ENCODE data around the gene FLNB. TPM values are rescaled to one million over a fixed set of nuclear protein-coding genes. Genes with fewer than 3 reads are reported as not detected.
A peak's percentile ranks its signal among the peaks of the same experiment; 100 is the strongest.

FLNB gene
- total and polyA plus RNA-seq, 2 of the 13 experiments (the other 11 are each of a cell fraction or from before 2014, with no cell fraction given) = 106 to 130 TPM

GRCh38 chr3:57967590-57967989 lies 40.6 kb upstream of the FLNB start (continued):
- TF ChIP-seq FOXP4 (CRISPR knock-in tag; IDR thresholded peaks at IDR 0.05) (no peak), ZNF496 (CRISPR knock-in tag; IDR thresholded peaks at IDR 0.05; ENCODE audit: insufficient replicate concordance) (no peak), RAD51 (IDR thresholded peaks at IDR 0.05; ENCODE audit: borderline replicate concordance) (no peak), ADNP (CRISPR knock-in tag; IDR thresholded peaks at IDR 0.05) (no peak), ETV5 (CRISPR knock-in tag; IDR thresholded peaks at IDR 0.05; ENCODE audit: borderline replicate concordance) (no peak)

DNA sequence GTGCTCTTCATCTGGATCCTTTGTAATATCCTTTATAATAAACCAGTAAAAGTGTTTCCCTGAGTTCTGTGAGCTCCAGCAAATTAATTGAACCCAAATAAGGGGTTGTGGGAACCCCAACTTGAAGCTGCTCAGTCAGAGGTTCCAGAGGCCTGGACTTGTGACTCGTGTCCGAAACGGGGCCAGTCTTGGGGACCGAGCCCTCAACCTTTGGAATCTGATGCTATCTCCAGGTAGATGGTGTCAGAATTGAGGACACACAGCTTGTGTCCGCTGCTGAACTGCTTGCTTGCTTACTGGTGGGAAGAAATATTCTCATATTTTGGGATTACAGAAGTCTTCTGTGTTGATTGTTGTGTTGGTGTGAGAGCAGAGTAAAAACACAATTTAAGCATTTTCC lies 39.7 kb upstream of the FLNB start:
- no peak overlapping the region for H3K4me3 ChIP-seq (replicated peaks in 1 of 3; ENCODE audit: insufficient read depth in 1 of 3, low read depth in 2 of 3, low read length in 3 of 3)
- H3K9me3 ChIP-seq (ENCODE audit: low read length) = no peaks in the 10 kb centered on the region
- BruUV-seq (replicated peaks) = no TSS peak
- H2AFZ ChIP-seq (ENCODE audit: low read length) = no peak overlapping the region
- H3K4me2 ChIP-seq (ENCODE audit: low read depth, low read length) = peak overlapping the region; percentile 24; the same call in 1 of the 2 replicates
- H3K36me3 ChIP-seq (replicated peaks in 1 of 2; ENCODE audit: control insufficient read depth in 1 of 2, insufficient read depth in 2 of 2, low read length in 2 of 2) = no peaks in the 10 kb centered on the region
- POLR2A ChIA-PET = no interaction called here
- H3K4me1 ChIP-seq (ENCODE audit: insufficient read depth, low read length) = peaks cover 75% of the 10 kb centered on the region
- H3K9ac ChIP-seq (ENCODE audit: insufficient read depth, low read depth, low read length) = 0 out of 2 replicates have a peak overlapping the region, but pooled peaks have one; percentile 13
- in situ Hi-C loops (cut with HindIII; ENCODE audit: extremely low pct_ligation_motif_present, low pct_unique_long_range_greater_than_20kb) (no loop called here), intact Hi-C loops (cut with micrococcal nuclease; ENCODE audit: unreplicated experiment) (no loop called here)
- ATAC-seq (no peak), DNase-seq (ENCODE audit: low spot score) (no peak), FAIRE-seq (no peak)
- no peaks in the 10 kb centered on the region for H3K79me2 ChIP-seq (ENCODE audit: insufficient read depth, low read length)
- H3K27me3 ChIP-seq (ENCODE audit: control insufficient read depth in 1 of 2, insufficient read depth in 2 of 2, low read length in 2 of 2) = no peaks in the 10 kb centered on the region
- CTCF ChIA-PET (ENCODE audit: low intra/inter-chr PET ratio, low total read pairs) = no interaction called here
- 18% methylated on average over 5 of the region's 5 CpGs for WGBS (ENCODE audit: low lambda C conversion rate)
- H4K20me1 ChIP-seq (ENCODE audit: insufficient read depth, low read length) = no peaks in the 10 kb centered on the region
- no peak overlapping the region for H3K27ac ChIP-seq (ENCODE audit: extremely low read length, insufficient read depth, low read length)
- TF ChIP-seq ZNF687 (CRISPR knock-in tag; IDR thresholded peaks at IDR 0.05) (no peak), ZFP36L1 (CRISPR knock-in tag; IDR thresholded peaks at IDR 0.05) (no peak), ESRRA (CRISPR knock-in tag; IDR thresholded peaks at IDR 0.05; ENCODE audit: low read depth) (no peak), ZNF7 (CRISPR knock-in tag; IDR thresholded peaks at IDR 0.05) (no peak), ZNF616 (CRISPR knock-in tag; IDR thresholded peaks at IDR 0.05; ENCODE audit: low read depth) (no peak), GABPB1 (CRISPR knock-in tag; IDR thresholded peaks at IDR 0.05) (no peak), ZEB1 (IDR thresholded peaks at IDR 0.05; ENCODE audit: insufficient replicate concordance, low read depth) (no peak)
- TF ChIP-seq, protein P1, sequence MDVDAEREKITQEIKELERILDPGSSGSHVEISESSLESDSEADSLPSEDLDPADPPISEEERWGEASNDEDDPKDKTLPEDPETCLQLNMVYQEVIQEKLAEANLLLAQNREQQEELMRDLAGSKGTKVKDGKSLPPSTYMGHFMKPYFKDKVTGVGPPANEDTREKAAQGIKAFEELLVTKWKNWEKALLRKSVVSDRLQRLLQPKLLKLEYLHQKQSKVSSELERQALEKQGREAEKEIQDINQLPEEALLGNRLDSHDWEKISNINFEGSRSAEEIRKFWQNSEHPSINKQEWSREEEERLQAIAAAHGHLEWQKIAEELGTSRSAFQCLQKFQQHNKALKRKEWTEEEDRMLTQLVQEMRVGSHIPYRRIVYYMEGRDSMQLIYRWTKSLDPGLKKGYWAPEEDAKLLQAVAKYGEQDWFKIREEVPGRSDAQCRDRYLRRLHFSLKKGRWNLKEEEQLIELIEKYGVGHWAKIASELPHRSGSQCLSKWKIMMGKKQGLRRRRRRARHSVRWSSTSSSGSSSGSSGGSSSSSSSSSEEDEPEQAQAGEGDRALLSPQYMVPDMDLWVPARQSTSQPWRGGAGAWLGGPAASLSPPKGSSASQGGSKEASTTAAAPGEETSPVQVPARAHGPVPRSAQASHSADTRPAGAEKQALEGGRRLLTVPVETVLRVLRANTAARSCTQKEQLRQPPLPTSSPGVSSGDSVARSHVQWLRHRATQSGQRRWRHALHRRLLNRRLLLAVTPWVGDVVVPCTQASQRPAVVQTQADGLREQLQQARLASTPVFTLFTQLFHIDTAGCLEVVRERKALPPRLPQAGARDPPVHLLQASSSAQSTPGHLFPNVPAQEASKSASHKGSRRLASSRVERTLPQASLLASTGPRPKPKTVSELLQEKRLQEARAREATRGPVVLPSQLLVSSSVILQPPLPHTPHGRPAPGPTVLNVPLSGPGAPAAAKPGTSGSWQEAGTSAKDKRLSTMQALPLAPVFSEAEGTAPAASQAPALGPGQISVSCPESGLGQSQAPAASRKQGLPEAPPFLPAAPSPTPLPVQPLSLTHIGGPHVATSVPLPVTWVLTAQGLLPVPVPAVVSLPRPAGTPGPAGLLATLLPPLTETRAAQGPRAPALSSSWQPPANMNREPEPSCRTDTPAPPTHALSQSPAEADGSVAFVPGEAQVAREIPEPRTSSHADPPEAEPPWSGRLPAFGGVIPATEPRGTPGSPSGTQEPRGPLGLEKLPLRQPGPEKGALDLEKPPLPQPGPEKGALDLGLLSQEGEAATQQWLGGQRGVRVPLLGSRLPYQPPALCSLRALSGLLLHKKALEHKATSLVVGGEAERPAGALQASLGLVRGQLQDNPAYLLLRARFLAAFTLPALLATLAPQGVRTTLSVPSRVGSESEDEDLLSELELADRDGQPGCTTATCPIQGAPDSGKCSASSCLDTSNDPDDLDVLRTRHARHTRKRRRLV (CRISPR knock-in tag; IDR thresholded peaks at IDR 0.05) = no peak
